Activated T-cell treated with anti-CD3 and anti-CD28 coated beads, Interleukin-2, amount 50 U/mL, for 24 hours (primary cell): Measurements from ENCODE around the gene KATNB1.
"Not testable (repeated sequence)": the region's sequence is repeated elsewhere in the genome, so short reads cannot be mapped to it uniquely, and the experiment has no call there.

ENCODE experiments used
- DNase-seq: peaks from one replicate; pipeline ENCODE4 v3.0.0-alpha.2; 2020
- H3K27ac Mint-ChIP-seq: 2 replicates; pipeline ENCODE4 v1.8.0; 2020; ENCODE audit warnings: mild to moderate bottlenecking, mixed read lengths
- H3K27me3 Mint-ChIP-seq: 2 replicates; pipeline ENCODE4 v1.8.0; 2020; ENCODE audit warnings: mixed read lengths
- H3K36me3 Mint-ChIP-seq: 2 replicates; pipeline ENCODE4 v1.8.0; 2020; ENCODE audit warnings: low read depth, mixed read lengths
- H3K4me1 Mint-ChIP-seq: 2 replicates; pipeline ENCODE4 v1.8.0; 2020; ENCODE audit warnings: low read depth, mixed read lengths
- H3K4me3 Mint-ChIP-seq: 2 replicates; pipeline ENCODE4 v1.8.0; 2020; ENCODE audit warnings: mild to moderate bottlenecking, moderate library complexity, mixed read lengths
- H3K9me3 Mint-ChIP-seq: 2 replicates; pipeline ENCODE4 v1.8.0; 2020; ENCODE audit warnings: mixed read lengths

The KATNB1 gene

GRCh38 chr16:57727610-57728009 lies 8.0 kb upstream of the KATNB1 start:
- Mint-ChIP-seq H3K27ac (no peak overlapping the region), H3K9me3 (no peaks in the 10 kb centered on the region), H3K27me3 (no peaks in the 10 kb centered on the region), H3K4me3 (no peak overlapping the region), H3K4me1 (peaks cover 6% of the 10 kb centered on the region), H3K36me3 (peaks cover 2% of the 10 kb centered on the region)
- no peak for DNase-seq

- H3K4me3 Mint-ChIP-seq, result no peak overlapping the region
- no peaks in the 10 kb centered on the region for H3K27me3 Mint-ChIP-seq
- peaks cover 6% of the 10 kb centered on the region for H3K9me3 Mint-ChIP-seq
- H3K4me1 Mint-ChIP-seq, result peaks cover 8% of the 10 kb centered on the region
- no peak for DNase-seq
- no peak overlapping the region for H3K27ac Mint-ChIP-seq
- peaks cover 8% of the 10 kb centered on the region for H3K36me3 Mint-ChIP-seq
These were observed 7.0 kb upstream of the KATNB1 start for GRCh38 chr16:57728336-57729181.

GRCh38 chr16:57729182-57729484 lies 6.4 kb upstream of the KATNB1 start:
- no peak overlapping the region for H3K4me3 Mint-ChIP-seq
- no peak overlapping the region for H3K27ac Mint-ChIP-seq
- peaks cover 11% of the 10 kb centered on the region for H3K4me1 Mint-ChIP-seq
- no peak for DNase-seq
- H3K27me3 Mint-ChIP-seq, result no peaks in the 10 kb centered on the region
- H3K9me3 Mint-ChIP-seq, result peaks cover 6% of the 10 kb centered on the region
- H3K36me3 Mint-ChIP-seq, result peaks cover 8% of the 10 kb centered on the region

GRCh38 chr16:57729852-57730251 lies 5.7 kb upstream of the KATNB1 start:
- peaks cover 13% of the 10 kb centered on the region for H3K4me1 Mint-ChIP-seq
- not testable (repeated sequence) for H3K27ac Mint-ChIP-seq, DNase-seq, H3K4me3 Mint-ChIP-seq, H3K27me3 Mint-ChIP-seq, H3K9me3 Mint-ChIP-seq
- peaks cover 12% of the 10 kb centered on the region for H3K36me3 Mint-ChIP-seq

- peaks cover 14% of the 10 kb centered on the region for H3K4me1 Mint-ChIP-seq
- H3K36me3 Mint-ChIP-seq, result peaks cover 20% of the 10 kb centered on the region
- peaks cover 6% of the 10 kb centered on the region for H3K9me3 Mint-ChIP-seq
- no peak overlapping the region for H3K27ac Mint-ChIP-seq
- H3K4me3 Mint-ChIP-seq, result no peak overlapping the region
- no peaks in the 10 kb centered on the region for H3K27me3 Mint-ChIP-seq
- DNase-seq, result no peak
These were observed 4.5 kb upstream of the KATNB1 start for GRCh38 chr16:57730771-57731730.

GRCh38 chr16:57732037-57732436 lies 3.5 kb upstream of the KATNB1 start:
- Mint-ChIP-seq H3K36me3 (peaks cover 29% of the 10 kb centered on the region), H3K9me3 (peaks cover 6% of the 10 kb centered on the region), H3K27ac (no peak overlapping the region), H3K4me3 (no peak overlapping the region), H3K27me3 (no peaks in the 10 kb centered on the region), H3K4me1 (peaks cover 23% of the 10 kb centered on the region)
- no peak for DNase-seq

GRCh38 chr16:57732714-57733113 lies 2.9 kb upstream of the KATNB1 start:
- H3K4me1 Mint-ChIP-seq, result peaks cover 29% of the 10 kb centered on the region
- no peaks in the 10 kb centered on the region for H3K27me3 Mint-ChIP-seq
- H3K36me3 Mint-ChIP-seq, result peaks cover 36% of the 10 kb centered on the region
- DNase-seq, result no peak
- H3K4me3 Mint-ChIP-seq, result no peak overlapping the region
- no peak overlapping the region for H3K27ac Mint-ChIP-seq
- peaks cover 6% of the 10 kb centered on the region for H3K9me3 Mint-ChIP-seq

- peak overlapping the region; percentile 90 for H3K4me3 Mint-ChIP-seq
- peaks cover 50% of the 10 kb centered on the region for H3K36me3 Mint-ChIP-seq
- peaks cover 30% of the 10 kb centered on the region for H3K4me1 Mint-ChIP-seq
- no peaks in the 10 kb centered on the region for H3K27me3 Mint-ChIP-seq
- peak overlapping the region; percentile 96 for H3K27ac Mint-ChIP-seq
- peaks cover 6% of the 10 kb centered on the region for H3K9me3 Mint-ChIP-seq
- no peak for DNase-seq
These were observed 1.2 kb upstream of the KATNB1 start for GRCh38 chr16:57734308-57734924.

- Mint-ChIP-seq H3K4me1 (peaks cover 30% of the 10 kb centered on the region), H3K4me3 (peak overlapping the region; percentile 90), H3K9me3 (peaks cover 6% of the 10 kb centered on the region), H3K36me3 (peaks cover 52% of the 10 kb centered on the region), H3K27ac (peak overlapping the region; percentile 96), H3K27me3 (no peaks in the 10 kb centered on the region)
- DNase-seq, result peak; percentile 97
These were observed 430 bp upstream of the KATNB1 start for GRCh38 chr16:57734925-57735754.

- H3K4me3 Mint-ChIP-seq, result peak overlapping the region; percentile 90
- H3K36me3 Mint-ChIP-seq, result peaks cover 61% of the 10 kb centered on the region
- peaks cover 30% of the 10 kb centered on the region for H3K4me1 Mint-ChIP-seq
- DNase-seq, result peak; percentile 61
- H3K27ac Mint-ChIP-seq, result peak overlapping the region; percentile 96
- H3K27me3 Mint-ChIP-seq, result no peaks in the 10 kb centered on the region
- peaks cover 6% of the 10 kb centered on the region for H3K9me3 Mint-ChIP-seq
These were observed 1.1 kb downstream of the KATNB1 start for GRCh38 chr16:57736419-57737351.

- H3K9me3 Mint-ChIP-seq, result no peaks in the 10 kb centered on the region
- H3K36me3 Mint-ChIP-seq, result peaks cover 71% of the 10 kb centered on the region
- no peak overlapping the region for H3K4me3 Mint-ChIP-seq
- H3K27me3 Mint-ChIP-seq, result no peaks in the 10 kb centered on the region
- peaks cover 27% of the 10 kb centered on the region for H3K4me1 Mint-ChIP-seq
- no peak for DNase-seq
- no peak overlapping the region for H3K27ac Mint-ChIP-seq
These were observed 3.3 kb downstream of the KATNB1 start for GRCh38 chr16:57738844-57739243.

GRCh38 chr16:57739756-57740422 lies 4.3 kb downstream of the KATNB1 start:
- H3K4me3 Mint-ChIP-seq, result no peak overlapping the region
- H3K4me1 Mint-ChIP-seq, result peaks cover 21% of the 10 kb centered on the region
- no peaks in the 10 kb centered on the region for H3K27me3 Mint-ChIP-seq
- no peak for DNase-seq
- no peaks in the 10 kb centered on the region for H3K9me3 Mint-ChIP-seq
- no peak overlapping the region for H3K27ac Mint-ChIP-seq
- peaks cover 78% of the 10 kb centered on the region for H3K36me3 Mint-ChIP-seq
